Measurements from ENCODE around the gene PDK4.
"Not testable (repeated sequence)": the region's sequence is repeated elsewhere in the genome, so short reads cannot be mapped to it uniquely, and the experiment has no call there.

Gene PDK4

DNA sequence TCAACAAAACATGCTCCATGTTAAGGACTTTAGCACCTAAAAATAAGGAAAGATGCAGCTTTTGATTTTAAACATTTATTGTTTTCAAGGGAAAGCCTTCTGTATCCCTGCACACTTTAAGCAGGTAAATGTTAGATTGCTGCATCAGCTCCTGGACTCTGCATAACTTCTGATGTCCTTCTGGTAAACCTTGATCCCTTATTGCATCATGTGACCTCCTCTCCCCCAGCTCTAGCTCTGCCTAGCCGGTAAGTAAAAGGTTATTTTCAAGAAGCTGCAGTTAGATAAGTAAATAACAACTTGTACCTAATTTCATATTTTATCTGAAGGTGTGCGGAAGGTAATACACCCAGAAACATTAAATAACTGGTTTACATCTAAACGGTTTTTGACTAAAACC, 37.5 kb downstream of the PDK4 start:
- DNase-seq: no peak

DNA sequence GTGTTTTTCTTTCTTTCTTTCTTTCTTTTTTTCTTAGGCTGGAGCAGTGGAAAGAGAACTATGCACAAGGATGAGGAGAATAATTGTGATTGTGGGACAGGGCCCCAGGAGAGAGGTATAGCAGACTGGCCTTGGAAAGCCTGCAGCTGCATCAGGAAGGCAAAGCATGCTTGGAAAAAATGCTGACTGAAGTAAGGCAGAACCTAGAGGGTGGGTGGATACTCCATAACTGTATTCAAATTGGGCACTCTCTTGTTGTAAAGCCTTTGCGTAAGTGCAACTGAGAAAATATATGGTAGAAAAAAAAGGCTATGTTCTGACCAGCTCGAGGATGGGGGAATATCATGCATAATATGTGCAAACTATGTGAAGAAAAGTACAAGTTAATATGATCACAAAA, 39.5 kb downstream of the PDK4 start:
- no peak for DNase-seq

DNA sequence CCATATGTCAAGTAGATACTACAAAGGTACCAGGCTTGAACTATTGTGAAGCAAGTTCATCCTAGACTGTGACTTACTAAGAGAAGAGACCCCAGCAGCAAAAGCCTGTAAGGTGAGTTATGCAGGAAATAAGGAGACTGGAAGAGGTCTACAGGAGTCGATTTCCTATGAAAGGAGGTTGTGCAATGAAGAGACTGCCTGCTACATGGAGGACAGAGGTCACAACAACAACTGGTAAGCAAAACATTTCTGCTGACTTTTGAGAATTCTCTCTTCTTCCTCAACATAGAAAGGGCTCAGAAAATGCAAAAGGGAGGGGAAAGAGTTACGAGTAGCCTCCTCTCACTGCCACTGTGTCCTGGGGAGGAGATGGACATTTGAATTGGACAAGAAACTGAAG, 42.4 kb downstream of the PDK4 start:
- DNase-seq: no peak

DNA sequence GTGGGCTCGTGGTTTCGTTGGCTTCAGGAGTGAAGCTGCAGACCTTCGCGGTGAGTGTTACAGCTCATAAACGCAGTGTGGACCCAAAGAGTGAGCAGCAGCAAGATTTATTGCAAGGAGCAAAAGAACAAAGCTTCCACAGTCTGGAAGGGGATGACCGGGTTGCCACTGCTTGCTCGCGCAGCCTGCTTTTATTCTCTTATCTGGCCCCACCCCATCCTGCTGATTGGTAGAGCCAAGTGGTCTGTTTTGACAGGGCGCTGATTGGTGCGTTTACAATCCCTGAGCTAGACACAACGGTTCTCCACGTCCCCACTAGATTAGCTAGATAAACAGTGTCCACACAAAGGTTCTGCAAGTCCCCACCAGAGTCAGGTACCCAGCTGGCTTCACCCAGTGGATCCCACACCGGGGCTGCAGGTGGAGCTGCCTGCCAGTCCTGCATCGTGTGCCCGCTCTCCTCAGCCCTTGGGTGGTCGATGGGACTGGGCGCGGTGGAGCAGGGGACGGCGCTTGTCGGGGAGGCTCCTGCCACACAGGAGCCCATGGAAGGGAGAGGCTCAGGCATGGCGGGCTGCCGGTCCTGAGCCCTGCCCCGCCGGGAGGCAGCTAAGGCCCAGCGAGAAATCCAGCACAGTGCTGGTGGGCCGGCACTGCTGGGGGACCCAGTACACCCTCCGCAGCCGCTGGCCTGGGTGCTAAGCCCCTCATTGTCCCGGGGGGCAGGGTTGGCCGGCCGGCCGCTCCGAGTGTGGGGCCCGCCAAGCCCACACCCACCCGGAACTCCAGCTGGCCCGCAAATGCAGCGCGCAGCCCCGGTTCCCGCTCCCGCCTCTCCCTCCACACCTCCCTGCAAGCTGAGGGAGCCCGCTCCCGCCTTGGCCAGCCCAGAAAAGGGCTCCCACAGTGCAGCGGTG, 44.0 kb downstream of the PDK4 start:
- not testable (repeated sequence) for DNase-seq

DNA sequence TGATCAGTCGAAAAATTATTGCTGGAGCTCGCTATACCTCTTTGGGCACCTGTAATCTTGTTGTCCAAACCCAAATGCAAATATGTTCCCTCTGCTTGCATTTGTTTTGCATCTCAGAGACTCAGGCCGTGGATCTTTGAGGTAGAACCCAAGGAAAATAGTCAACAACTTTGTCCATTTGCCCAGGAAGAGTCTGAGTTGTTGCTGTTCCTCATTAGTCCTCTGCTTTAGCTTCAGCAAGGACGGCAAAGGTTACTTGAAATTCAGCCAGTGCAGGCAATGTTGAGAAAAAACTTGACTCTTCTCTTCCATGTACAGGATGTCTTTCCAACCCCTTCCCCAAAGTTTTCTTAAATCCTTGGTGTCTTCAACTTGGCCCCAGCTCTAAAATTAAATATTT, 45.8 kb downstream of the PDK4 start:
- DNase-seq: no peak

DNA sequence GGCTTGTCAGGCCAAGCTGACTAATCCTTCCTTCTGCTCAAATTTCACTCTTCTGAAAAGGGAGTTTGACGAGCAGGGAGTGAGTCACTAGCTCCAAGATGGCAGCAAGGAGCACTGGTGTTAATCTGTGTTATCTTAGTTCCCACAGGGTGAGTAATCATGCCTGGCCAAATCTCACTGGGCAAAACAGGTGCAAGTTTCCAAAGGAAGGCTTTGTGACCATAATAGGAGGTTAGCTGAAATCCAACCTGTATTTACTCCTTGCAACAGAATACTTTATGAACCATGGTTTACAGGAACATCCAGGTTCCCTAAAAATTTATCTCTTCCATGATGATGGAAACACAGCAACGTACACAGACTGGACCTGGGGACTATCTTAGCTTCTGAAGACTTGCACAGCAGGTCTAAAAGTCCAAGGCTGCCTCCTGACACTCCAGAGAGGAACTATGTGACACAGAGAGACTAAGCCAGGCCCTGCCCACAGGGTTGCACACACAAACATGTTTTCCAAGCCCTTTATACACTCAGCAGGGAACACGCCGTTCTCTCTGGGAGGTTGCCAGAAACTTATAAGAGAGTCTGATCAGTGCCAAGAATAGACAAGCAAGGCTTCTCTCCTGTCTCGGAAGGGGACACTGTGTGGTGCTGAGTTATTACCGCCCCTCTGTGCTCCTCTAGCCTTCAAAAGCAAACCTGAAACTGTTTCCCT, 46.3 kb downstream of the PDK4 start:
- DNase-seq: peak; percentile 83

DNA sequence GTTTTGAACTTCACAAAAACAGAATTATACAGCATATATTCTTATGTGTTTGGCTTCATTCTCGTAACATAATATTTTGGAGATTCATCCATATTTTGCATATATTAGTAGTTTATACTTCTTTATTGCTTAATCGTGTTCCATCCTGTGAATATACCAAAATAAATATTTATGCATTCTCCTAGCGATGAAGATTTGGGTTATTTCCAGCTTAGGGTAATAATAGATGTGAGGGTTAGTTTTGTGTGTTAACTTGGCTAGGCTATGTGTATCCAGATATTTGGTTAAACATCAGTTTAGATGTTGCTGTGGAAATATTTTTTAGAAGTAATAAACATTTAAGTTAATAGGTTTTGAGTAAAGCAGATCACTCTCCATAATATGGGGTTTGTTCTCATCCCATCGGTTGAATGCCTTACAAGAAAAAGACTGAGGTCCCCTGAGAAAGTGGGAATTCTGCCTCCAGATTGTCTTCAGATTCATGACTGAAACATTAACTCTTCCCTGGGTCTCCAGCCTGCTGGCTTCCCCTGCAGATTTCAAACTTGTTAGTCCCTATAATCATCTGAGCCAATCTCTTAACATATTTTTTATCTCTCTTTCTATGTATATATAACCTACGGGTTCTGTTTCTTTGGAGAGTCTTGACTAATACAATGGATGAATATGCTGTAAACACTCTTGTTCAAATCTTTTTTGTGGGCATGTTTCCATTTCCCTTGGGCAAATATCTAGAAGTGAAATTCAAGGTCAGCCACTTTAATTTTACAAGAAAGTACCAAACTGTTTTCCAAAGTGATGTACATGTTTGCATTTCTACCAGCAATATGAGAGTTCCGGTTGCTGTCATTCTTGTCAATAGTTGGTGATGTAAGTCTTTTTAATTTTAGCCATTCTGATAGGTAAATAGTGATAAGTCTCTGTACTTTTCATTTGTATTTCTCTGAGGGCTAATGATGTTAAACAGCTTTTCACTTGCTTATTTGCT, 48.7 kb downstream of the PDK4 start:
- DNase-seq: no peak

DNA sequence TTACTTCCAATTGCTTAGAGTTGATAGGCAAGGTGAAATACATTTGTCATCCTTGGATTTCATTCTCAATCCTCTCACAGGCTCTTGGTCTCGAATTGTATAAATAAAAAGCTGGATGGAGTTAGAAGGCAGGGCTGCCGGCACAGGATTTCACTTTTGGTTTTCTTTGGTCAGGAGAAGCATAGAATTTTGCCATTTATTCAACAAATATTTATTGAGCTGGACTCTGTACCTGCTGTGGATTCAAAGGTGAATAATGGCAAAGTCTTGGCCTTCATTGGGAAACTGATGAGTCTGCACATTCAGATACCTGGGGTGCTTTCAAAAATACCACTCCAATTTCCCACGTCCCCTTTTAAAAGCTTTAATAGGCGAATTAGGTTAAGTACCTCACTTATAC, 49.7 kb downstream of the PDK4 start:
- no peak for DNase-seq

DNA sequence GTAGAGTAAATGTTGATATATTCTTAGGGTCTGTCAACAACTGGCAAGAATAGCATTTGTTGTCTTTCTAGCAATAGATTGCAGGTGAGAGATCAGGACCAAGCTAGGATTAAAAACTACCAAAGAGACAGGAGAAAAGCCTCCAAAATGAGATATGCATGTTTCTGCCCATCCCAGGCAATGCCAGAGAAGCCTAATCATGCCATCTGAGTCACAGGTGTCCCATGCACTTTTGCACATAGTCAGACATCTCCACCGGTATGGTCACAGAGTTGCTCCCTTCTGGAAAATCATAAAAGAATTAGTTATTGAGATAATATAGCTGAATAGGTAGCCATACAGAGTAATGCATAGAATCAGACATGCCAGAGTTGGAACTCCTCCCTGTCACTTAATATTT, 50.6 kb downstream of the PDK4 start:
- no peak for DNase-seq

DNA sequence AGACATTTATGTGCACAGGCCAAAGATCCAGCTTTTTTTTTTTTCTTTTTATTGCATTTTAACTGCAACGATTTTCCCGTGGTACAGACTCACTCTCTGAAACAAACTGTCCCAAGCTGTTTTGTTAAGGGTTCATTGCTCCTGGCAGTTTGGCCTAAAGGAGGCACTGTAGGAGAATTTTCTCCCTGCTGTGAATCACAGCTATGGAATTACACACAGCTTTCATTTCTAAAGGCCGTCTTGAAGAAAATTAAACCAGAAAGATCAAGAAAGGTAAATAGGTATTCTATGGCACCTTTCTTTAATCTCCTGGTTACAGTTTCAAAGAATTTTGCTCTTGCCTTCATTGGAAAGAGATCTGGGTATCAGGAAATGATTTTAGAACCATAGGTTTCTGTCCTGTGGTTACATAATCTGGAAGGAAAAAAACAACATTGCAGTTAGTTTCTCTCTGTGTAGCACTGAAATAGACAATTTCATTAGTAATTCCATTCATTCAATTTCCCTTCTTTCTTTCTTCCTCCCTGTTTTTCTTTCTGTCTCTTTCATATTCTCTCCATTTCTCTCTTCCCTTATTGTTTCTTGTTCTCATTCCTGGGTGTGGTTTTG, 51.2 kb downstream of the PDK4 start:
- peak; percentile 70 for DNase-seq

DNA sequence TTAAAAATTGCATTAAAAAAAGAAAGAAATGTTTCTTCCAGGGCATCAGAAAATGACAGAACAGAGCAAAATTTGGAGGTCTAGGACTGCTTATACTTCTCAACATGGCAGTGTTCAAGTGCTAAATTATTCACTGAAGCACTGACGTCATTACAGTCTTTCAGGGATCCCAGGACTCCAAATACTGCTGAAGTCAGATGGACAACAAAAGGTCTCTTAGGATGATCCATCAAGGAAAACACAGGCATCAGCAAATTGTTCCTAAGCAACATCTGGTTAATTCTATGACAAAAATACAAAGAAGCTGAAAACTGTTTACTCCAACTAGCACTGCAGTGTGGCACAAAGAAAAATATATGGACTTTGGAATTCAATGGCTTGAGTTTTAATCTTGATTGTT, 52.1 kb downstream of the PDK4 start:
- DNase-seq: no peak

DNA sequence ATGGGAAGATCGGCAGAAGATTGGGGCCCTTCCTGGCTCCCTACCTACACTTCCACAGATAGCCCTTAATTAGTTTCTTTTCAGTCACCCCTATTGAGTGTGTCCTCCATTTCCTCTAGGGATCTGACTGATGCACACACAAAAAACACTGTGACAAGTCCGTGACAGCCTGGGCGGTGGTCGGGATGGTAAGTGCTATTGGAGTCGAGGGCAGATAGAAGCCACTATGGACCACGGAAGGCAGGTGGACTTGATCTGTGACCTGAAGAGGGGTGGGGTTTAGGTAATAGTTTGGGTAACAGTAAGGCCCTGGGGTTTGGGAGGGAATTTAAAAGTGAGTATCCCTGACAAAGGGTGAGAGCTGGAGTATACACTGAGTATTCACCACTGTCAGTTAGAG, 53.0 kb downstream of the PDK4 start:
- DNase-seq: no peak

DNA sequence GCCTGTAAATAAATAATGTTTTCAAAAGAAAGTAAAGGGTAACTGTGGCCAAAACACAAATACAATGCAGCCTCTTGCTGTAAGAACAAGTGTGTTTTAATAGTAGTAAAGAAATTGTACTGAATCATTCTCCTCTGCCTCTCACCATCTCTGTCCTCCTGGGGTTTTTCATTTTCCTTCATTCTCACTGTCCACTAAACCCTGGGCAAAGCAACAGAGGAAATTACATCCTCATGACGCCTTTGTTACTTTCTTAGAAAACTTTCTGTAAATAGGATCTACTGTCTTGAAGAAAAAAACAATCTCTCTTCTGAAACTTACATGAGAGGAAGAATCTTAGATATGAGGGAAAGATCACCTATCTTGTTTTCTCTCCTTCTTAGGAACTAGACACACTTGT, 56.0 kb downstream of the PDK4 start:
- DNase-seq: no peak

DNA sequence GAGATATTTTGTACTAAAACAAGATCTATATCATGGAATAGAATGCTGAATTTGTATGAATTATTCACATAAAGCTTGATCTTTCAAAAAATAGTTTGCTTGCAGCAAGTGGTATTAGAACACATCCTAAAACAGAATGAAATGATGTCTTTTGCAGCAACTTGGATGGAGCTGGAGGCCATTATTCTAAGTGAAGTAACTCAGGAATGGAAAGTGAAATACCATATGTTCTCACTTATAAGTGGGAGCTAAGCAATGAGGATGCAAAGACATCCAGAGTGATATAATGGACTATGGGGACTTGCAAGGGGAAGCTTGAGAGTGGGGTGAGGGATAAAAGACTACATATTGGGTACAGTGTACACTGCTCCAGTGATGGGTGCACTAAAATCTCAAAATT, 56.9 kb downstream of the PDK4 start:
- DNase-seq: no peak

DNA sequence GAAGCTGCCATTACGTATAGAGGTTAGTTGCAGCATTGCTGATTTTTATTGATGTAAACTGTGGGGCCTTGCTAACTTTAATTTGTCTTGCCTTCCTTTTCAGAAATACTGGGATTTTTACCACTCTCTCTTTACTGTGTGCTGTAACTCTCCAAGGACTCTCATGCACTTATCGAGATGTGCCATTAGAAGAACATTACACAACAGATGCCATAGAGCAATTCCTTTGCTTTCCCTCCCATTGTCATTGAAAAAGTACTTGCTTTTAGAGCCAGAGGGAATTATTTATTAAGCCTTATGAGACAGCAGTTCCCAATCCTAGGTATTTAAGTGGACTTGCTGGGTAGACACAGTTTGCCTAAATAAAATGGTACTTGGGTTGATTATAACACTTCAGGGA, 58.8 kb downstream of the PDK4 start:
- DNase-seq: no peak

DNA sequence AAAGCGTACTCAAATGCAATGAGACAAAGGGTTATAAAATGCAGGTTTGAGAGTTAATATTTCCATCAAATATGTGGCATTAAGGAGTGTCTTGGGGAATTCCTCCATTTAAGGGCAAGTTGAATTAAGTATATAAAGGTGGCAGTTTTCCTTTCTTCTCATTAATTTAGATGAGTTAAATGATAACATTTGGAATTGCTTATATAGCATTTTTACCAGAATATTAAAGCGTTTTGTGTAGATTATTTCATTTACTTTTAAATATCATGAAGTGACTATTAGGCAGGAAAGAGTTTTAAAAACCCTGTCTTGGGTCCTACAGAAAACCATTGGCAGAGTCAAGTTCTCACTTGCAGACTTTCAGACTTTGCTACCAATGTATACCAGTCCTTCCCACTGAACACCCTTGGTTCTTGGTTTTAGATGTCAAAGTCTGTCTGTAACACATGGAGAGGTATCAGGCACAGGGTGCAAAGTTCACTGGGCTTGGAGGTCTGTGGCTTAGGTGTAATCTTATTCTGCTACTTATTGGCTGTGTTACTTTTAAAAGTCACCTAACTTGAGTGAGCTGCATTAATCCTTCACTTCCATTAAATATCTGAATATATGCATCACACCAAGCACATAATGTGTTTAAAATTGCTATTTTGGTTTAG, 59.5 kb downstream of the PDK4 start:
- DNase-seq: no peak

DNA sequence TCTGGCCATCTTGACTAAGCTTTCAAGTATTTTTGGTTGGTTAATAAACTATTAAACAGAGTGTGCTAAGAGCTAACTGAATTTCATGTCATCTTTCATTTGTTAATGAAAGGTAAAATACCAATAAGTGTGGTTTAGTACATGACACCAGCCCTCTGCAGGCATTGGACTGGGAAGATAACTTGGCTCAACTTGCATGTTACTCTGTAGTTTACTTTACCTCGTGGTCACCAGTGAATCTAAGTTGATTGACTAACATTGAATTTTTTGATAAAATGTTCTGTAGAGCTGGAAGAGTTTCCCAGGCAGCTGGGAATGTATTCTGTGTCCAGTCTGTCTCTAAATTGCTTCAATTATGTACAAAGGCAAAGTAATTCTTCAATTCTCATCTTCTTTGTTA, 60.7 kb downstream of the PDK4 start:
- DNase-seq: no peak

DNA sequence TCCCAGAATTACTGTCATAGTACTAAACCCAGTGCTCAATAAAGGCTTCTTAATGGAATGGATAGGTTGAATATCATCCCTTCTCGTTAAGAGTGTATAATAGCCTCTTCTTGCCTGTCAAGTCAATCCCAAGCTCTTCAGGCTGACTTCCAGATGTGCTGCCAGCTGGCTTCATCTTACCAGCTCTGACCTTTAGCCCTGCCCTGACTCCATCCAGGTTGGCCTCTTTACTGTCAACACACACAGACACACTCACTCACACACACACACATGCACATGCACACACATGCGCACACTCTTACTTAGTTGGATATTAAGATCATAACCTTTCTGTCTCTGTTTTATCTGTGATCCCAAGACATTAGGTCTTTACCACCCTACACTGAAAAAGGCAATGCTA, 61.5 kb downstream of the PDK4 start:
- DNase-seq: no peak

All from kidney glomerular epithelial cell (primary cell).